Panc1 (cell line): ENCODE data around the gene TSPAN3. TPM values are rescaled to one million over a fixed set of nuclear protein-coding genes. Genes with fewer than 3 reads are reported as not detected.

ENCODE experiments used
- ATAC-seq: fragments of 200-7000 bp; cut with Tn5 transposase; 2 replicates; pipeline ENCODE4 v1.9.1; 2020; ENCODE audit warnings: mild to moderate bottlenecking, moderate library complexity
- BruUV-seq: library from RNA; stranded (reverse); fragments of 400-500 nt; replicated peaks from 2 replicates; lab custom pipeline; 2021; lab: Mats Ljungman, UMichigan
- CTCF ChIA-PET: fragments of 300-600 bp; sonication (Branson Sonifier 250); formaldehyde crosslinking; loops from one replicate; lab custom pipeline; 2022; ENCODE audit warnings: antibody characterized with exemption; lab: Charles Lee
- POLR2A ChIA-PET: fragments of 300-600 bp; sonication (Branson Sonifier 250); formaldehyde crosslinking; loops from one replicate; lab custom pipeline; 2022; ENCODE audit warnings: antibody characterized with exemption; lab: Charles Lee
- DNase-seq: peaks from one replicate; pipeline ENCODE4 v3.0.0-alpha.2; 2010; ENCODE audit warnings: low read depth, low spot score
- H3K27ac ChIP-seq: 2 replicates; pipeline ENCODE4 v1.5.1; 2011; ENCODE audit warnings: mild to moderate bottlenecking, low read length, inconsistent platforms
- H3K27me3 ChIP-seq: fragments of 200-500 bp; sonication (Bioruptor generic); 2 replicates; pipeline ENCODE4 v1.6.0; 2014; ENCODE audit warnings: low read length, inconsistent platforms; ENCODE audit not compliant: control insufficient read depth, insufficient read depth
- H3K36me3 ChIP-seq: fragments of 200-500 bp; sonication (Bioruptor generic); 2 replicates; pipeline ENCODE4 v1.5.1; 2014; ENCODE audit warnings: inconsistent platforms, mild to moderate bottlenecking, low read length, moderate library complexity; ENCODE audit not compliant: control insufficient read depth, insufficient read depth
- H3K4me1 ChIP-seq: 2 replicates; pipeline ENCODE4 v1.5.1; 2011; ENCODE audit warnings: inconsistent platforms, mild to moderate bottlenecking, low read length, moderate library complexity; ENCODE audit not compliant: control insufficient read depth, insufficient read depth
- H3K4me3 ChIP-seq, 2 experiments: 2 replicates each; pipeline ENCODE4 v1.5.1; 2011 to 2012; ENCODE audit warnings: low read depth in 2 of 2, low read length in 2 of 2, mild to moderate bottlenecking in 2 of 2, inconsistent platforms in 1 of 2, moderate library complexity in 1 of 2
- H3K9me3 ChIP-seq: fragments of 200-500 bp; sonication (Bioruptor generic); 2 replicates; pipeline ENCODE4 v1.5.1; 2014; ENCODE audit warnings: low read depth, mild to moderate bottlenecking, inconsistent platforms, low read length, moderate library complexity; ENCODE audit not compliant: control insufficient read depth, insufficient read depth
- POLR2AphosphoS5 ChIP-seq: IDR thresholded peaks from 2 replicates; pipeline ENCODE4 v1.6.1; 2012; ENCODE audit warnings: mild to moderate bottlenecking, low read depth, low read length, moderate library complexity
- SIN3A ChIP-seq: IDR thresholded peaks from 2 replicates; pipeline ENCODE4 v1.6.1; 2012; ENCODE audit warnings: low read depth, mild to moderate bottlenecking, low read length, moderate library complexity, borderline replicate concordance; ENCODE audit not compliant: insufficient read depth
- TCF7L2 ChIP-seq: IDR thresholded peaks from 2 replicates; pipeline ENCODE4 v1.6.1; 2011; ENCODE audit warnings: mild to moderate bottlenecking, low read depth, low read length, inconsistent platforms
- in situ Hi-C: cut with HindIII; loops from 2 replicates; pipeline ENCODE4 v1.10.0; 2016; ENCODE audit warnings: low sequenced_read_pairs, low pct_unique_long_range_greater_than_20kb
- intact Hi-C: fragments of 100-400 bp; cut with micrococcal nuclease; formaldehyde crosslinking; loops from one replicate; pipeline ENCODE4 v1.10.0; 2022; ENCODE audit not compliant: unreplicated experiment
- total RNA-seq: library from RNA; stranded (reverse); gene quantifications from one replicate; pipeline ENCODE4 v1.2.1, GENCODE V29; 2021; ENCODE audit not compliant: unreplicated experiment
- TF ChIP-seq, protein P1 (sequence below), 2 experiments: IDR thresholded peaks; 2 replicates each; pipeline ENCODE4 v1.6.1; 2011 to 2012; ENCODE audit warnings: low read depth in 2 of 2, control low read depth in 1 of 2, low read length in 1 of 2, mild to moderate bottlenecking in 1 of 2, moderate library complexity in 1 of 2; ENCODE audit not compliant: insufficient read depth in 1 of 2
- TF ChIP-seq, protein P2 (sequence below): fragments of 450-650 bp; IDR thresholded peaks from 2 replicates; pipeline ENCODE4 v1.5.1; 2017; ENCODE audit warnings: mild to moderate bottlenecking

Gene TSPAN3
- total RNA-seq, 1 experiment from 2014 or later: 130 TPM

DNA sequence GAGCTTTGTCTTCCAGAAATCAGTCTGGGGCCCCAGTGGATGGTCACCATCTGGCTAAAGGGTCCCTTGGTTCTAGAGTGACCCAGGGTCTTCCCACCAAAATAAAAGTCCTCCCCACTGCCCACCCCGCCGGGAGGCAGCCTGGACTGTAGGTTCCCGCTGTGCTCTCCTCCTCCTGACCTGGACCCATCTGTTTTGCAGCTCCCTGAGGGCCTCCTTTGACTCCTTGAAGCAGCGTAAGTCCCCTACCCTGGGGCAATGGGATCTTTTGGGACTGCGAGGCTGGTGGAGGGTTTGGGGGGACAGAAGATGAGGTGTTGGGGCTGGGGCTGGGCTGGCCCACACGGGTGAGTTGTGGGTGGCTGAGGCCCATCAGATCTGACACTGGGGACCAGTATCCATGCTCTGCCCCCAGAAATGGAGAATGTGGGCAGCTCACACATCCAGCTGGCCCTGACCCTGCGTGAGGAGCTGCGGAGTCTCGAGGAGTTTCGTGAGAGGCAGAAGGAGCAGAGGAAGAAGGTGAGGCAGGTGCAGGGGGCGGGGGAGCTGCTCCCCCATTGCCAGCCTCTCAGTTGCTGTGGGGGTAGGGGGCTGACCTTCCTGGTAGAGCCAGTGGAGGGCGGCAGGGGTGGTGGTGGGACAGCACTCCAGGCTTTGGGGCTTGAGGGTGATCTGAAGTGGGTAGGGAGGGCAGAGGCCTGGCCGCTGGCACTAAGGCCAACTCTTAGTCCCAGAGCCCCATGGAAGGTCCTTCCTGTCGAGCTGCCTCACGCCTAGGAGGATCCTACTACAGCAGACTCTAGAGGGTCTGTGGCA lies 45.6 kb downstream of the TSPAN3 start:
- Histone ChIP-seq H3K27ac (no peak overlapping the region), H3K36me3 (no peaks in the 10 kb centered on the region), H3K9me3 (no peaks in the 10 kb centered on the region), H3K27me3 (no peaks in the 10 kb centered on the region), H3K4me1 (no peaks in the 10 kb centered on the region; the same call in none of the 2 replicates), H3K4me3 (no peak overlapping the region)
- no peak for ATAC-seq
- no peak for TF ChIP-seq SIN3A
- TF ChIP-seq TCF7L2: no peak
- TF ChIP-seq, protein P1, sequence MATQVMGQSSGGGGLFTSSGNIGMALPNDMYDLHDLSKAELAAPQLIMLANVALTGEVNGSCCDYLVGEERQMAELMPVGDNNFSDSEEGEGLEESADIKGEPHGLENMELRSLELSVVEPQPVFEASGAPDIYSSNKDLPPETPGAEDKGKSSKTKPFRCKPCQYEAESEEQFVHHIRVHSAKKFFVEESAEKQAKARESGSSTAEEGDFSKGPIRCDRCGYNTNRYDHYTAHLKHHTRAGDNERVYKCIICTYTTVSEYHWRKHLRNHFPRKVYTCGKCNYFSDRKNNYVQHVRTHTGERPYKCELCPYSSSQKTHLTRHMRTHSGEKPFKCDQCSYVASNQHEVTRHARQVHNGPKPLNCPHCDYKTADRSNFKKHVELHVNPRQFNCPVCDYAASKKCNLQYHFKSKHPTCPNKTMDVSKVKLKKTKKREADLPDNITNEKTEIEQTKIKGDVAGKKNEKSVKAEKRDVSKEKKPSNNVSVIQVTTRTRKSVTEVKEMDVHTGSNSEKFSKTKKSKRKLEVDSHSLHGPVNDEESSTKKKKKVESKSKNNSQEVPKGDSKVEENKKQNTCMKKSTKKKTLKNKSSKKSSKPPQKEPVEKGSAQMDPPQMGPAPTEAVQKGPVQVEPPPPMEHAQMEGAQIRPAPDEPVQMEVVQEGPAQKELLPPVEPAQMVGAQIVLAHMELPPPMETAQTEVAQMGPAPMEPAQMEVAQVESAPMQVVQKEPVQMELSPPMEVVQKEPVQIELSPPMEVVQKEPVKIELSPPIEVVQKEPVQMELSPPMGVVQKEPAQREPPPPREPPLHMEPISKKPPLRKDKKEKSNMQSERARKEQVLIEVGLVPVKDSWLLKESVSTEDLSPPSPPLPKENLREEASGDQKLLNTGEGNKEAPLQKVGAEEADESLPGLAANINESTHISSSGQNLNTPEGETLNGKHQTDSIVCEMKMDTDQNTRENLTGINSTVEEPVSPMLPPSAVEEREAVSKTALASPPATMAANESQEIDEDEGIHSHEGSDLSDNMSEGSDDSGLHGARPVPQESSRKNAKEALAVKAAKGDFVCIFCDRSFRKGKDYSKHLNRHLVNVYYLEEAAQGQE (IDR thresholded peaks at IDR 0.05; ENCODE audit: insufficient read depth in 1 of 2, low read depth in 2 of 2, low read length in 1 of 2): no peak
- TF ChIP-seq, protein P2, sequence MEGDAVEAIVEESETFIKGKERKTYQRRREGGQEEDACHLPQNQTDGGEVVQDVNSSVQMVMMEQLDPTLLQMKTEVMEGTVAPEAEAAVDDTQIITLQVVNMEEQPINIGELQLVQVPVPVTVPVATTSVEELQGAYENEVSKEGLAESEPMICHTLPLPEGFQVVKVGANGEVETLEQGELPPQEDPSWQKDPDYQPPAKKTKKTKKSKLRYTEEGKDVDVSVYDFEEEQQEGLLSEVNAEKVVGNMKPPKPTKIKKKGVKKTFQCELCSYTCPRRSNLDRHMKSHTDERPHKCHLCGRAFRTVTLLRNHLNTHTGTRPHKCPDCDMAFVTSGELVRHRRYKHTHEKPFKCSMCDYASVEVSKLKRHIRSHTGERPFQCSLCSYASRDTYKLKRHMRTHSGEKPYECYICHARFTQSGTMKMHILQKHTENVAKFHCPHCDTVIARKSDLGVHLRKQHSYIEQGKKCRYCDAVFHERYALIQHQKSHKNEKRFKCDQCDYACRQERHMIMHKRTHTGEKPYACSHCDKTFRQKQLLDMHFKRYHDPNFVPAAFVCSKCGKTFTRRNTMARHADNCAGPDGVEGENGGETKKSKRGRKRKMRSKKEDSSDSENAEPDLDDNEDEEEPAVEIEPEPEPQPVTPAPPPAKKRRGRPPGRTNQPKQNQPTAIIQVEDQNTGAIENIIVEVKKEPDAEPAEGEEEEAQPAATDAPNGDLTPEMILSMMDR: no peak
- no peak for TF ChIP-seq POLR2AphosphoS5
- POLR2A ChIA-PET: no interaction called here
- in situ Hi-C loops (no loop called here), intact Hi-C loops (loop anchor here (5.0 kb wide), 1 partner anchor 517 kb away; no protein-coding TSS in a partner anchor)
- BruUV-seq: no TSS peak
- DNase-seq: no peak
- CTCF ChIA-PET: no interaction called here

DNA sequence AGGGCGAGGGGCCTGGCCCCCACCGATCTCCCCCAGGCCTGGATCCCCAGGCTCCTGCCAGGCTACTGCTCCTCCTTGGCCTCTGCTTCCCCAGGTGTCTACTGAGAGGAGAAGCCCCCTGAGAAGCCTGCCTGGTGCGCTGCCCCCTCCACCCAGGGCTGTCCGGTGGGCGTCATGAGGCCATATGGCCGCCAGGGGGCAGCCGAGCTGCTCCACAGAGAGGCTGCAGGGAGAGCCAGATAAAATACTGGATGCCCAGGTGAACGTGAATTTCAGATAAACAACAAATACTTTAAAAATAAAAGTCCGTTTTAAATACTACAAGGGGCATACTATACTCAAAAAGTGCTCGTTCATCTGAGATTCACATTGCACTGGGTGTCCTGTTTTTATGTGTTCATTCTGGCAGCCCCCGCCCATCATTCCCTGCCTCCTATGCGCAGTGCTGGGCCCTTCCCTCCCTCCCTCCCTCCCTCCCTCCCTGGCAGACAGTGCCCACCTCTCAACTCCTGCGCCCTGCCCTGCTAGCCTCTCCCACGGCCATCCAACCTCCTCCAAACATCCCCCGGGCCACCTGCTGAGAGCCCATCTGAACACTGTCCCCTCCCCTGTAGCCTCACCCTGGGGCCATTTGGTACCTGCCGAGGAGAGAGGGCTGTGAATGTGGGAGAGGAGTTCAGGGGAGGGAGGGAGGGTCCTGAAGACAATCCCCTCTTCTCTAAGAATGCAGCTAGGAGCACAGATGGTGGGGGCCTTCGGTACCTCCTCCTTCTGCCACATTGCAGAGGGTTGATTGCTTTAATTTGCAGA lies 46.4 kb downstream of the TSPAN3 start:
- no TSS peak for BruUV-seq
- H3K27ac ChIP-seq: no peak overlapping the region
- TF ChIP-seq TCF7L2: no peak
- TF ChIP-seq, protein P2: peak; percentile 98
- no peaks in the 10 kb centered on the region for H3K9me3 ChIP-seq
- in situ Hi-C loops: no loop called here
- ATAC-seq: peak; percentile 82
- H3K4me1 ChIP-seq: no peaks in the 10 kb centered on the region; the same call in 1 of the 2 replicates
- H3K27me3 ChIP-seq: no peaks in the 10 kb centered on the region
- ChIA-PET CTCF (interaction anchor here (1.1 to 1.3 kb wide), 2 partner anchors 9 to 46 kb away, joined by 4 read pairs; no protein-coding TSS in a partner anchor), POLR2A (no interaction called here)
- H3K4me3 ChIP-seq: no peak overlapping the region
- intact Hi-C loops: loop anchor here (5.0 kb wide), 1 partner anchor 518 kb away; no protein-coding TSS in a partner anchor
- DNase-seq: peak; percentile 28
- no peaks in the 10 kb centered on the region for H3K36me3 ChIP-seq
